ENCODE data around the gene CHAT. TPM values are rescaled to one million over a fixed set of nuclear protein-coding genes. Genes with fewer than 3 reads are reported as not detected.

The CHAT gene
- total RNA-seq, 1 experiment from 2014 or later, result not detected

DNA sequence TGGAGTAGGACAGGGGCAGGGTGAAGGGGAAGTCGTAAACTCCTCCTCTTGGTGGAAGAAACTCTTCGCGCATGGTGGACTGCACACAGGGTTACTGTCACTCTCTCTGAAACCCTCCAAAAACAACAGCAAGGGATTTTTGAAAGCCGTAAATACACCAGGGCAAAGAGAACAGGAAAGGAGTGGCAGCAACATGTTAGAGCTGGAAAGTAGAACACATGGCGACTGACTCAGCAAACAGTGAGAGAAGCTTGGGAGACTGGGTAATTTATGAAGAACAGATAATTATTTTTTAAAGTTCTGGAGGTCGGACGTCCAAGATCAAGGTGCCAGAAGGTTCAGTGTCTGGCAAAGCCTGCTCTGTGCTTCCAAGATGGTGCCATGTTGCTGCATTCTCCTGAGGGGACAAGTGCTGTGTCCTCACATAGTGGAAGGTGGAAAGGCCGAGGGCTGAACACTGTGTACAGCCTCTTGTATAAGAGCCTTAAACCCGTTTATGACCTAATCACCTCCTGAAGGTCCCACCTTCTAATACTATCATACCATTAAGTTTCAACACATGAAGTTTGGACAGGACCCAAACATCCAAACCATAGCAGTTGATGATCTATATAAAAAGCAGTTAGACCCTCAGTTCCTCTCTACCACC, 43.1 kb downstream of the CHAT start:
- ChIA-PET RAD21 (ENCODE audit: low non-redundant PET in 1 of 2, low total read pairs in 2 of 2, uncharacterized antibody in 2 of 2, unreplicated experiment in 2 of 2) (no interaction called here), POLR2A (no interaction called here)
- H3K4me2 ChIP-seq (ENCODE audit: low read length), result no peak overlapping the region

More for the DNA sequence above, 43.1 kb downstream of the CHAT start:
- Histone ChIP-seq H3K9me3 (ENCODE audit: control insufficient read depth in 1 of 2, insufficient read depth in 1 of 2, low read depth in 1 of 2, low read length in 2 of 2) (peaks cover 0 to 7% of the 10 kb centered on the region in 2 experiments; a peak in 1 of 4 replicates), H3K79me2 (ENCODE audit: insufficient read depth, low read length) (no peaks in the 10 kb centered on the region), H3K4me1 (ENCODE audit: control insufficient read depth in 1 of 2, insufficient read depth in 2 of 2, low read length in 2 of 2) (no peaks in the 10 kb centered on the region), H4K20me1 (ENCODE audit: insufficient read depth) (no peaks in the 10 kb centered on the region), H2AFZ (ENCODE audit: low read depth, low read length, poor library complexity, severe bottlenecking) (no peak overlapping the region), H3K36me3 (ENCODE audit: control insufficient read depth in 1 of 2, insufficient read depth in 2 of 2, low read length in 2 of 2) (no peaks in the 10 kb centered on the region), H3K27me3 (ENCODE audit: insufficient read depth, low read length) (no peaks in the 10 kb centered on the region), H3K9me2 (ENCODE audit: insufficient read depth) (no peaks in the 10 kb centered on the region), H3K27ac (ENCODE audit: low read depth, low read length) (no peak overlapping the region), H3K4me3 (replicated peaks in 1 of 2; ENCODE audit: low read depth in 1 of 2, low read length in 2 of 2) (no peak overlapping the region), H3K9ac (ENCODE audit: low read length) (no peak overlapping the region)
- DNase-seq (ENCODE audit: low read depth, low spot score) (no peak), ATAC-seq (no peak)
- no TSS peak for BruUV-seq (replicated peaks)
- intact Hi-C loops (cut with micrococcal nuclease), result no loop called here
- TF ChIP-seq ZBTB33 (IDR thresholded peaks at IDR 0.05; ENCODE audit: extremely low read depth, insufficient replicate concordance, low read length), result no peak
- no peak for TF ChIP-seq REST (IDR thresholded peaks at IDR 0.05; ENCODE audit: low read depth)
- TF ChIP-seq, protein P1, sequence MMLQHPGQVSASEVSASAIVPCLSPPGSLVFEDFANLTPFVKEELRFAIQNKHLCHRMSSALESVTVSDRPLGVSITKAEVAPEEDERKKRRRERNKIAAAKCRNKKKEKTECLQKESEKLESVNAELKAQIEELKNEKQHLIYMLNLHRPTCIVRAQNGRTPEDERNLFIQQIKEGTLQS (IDR thresholded peaks at IDR 0.05), result no peak
- TF ChIP-seq, protein P2, sequence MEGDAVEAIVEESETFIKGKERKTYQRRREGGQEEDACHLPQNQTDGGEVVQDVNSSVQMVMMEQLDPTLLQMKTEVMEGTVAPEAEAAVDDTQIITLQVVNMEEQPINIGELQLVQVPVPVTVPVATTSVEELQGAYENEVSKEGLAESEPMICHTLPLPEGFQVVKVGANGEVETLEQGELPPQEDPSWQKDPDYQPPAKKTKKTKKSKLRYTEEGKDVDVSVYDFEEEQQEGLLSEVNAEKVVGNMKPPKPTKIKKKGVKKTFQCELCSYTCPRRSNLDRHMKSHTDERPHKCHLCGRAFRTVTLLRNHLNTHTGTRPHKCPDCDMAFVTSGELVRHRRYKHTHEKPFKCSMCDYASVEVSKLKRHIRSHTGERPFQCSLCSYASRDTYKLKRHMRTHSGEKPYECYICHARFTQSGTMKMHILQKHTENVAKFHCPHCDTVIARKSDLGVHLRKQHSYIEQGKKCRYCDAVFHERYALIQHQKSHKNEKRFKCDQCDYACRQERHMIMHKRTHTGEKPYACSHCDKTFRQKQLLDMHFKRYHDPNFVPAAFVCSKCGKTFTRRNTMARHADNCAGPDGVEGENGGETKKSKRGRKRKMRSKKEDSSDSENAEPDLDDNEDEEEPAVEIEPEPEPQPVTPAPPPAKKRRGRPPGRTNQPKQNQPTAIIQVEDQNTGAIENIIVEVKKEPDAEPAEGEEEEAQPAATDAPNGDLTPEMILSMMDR (IDR thresholded peaks at IDR 0.05 in 2 of 3, conservative IDR thresholded peaks at IDR 0.05 in 1 of 3; ENCODE audit: borderline replicate concordance in 1 of 3, insufficient read depth in 1 of 3, low read depth in 2 of 3, low read length in 2 of 3), result no peak
- TF ChIP-seq SP1 (IDR thresholded peaks at IDR 0.05; ENCODE audit: low read depth), result no peak
- no peak for TF ChIP-seq POLR2AphosphoS5 (IDR thresholded peaks at IDR 0.05; ENCODE audit: low read depth, low read length)
- TF ChIP-seq SRF (IDR thresholded peaks at IDR 0.05; ENCODE audit: low read depth), result no peak
- CTCF ChIA-PET, result no interaction called here

Data from HCT116 (cell line).